Fibroblast of villous mesenchyme (primary cell): ENCODE results near the gene ZNF41. TPM values are rescaled to one million over a fixed set of nuclear protein-coding genes. Genes with fewer than 3 reads are reported as not detected.

Source experiments
- DNase-seq: peaks from one replicate; pipeline ENCODE4 v3.0.0-alpha.2; 2010; ENCODE audit warnings: low read depth
- H3K4me3 ChIP-seq: 2 replicates; pipeline ENCODE4 v1.5.1; 2011; ENCODE audit warnings: low read depth, mild to moderate bottlenecking, low read length
- total RNA-seq: library from RNA; depleted of rRNA; stranded (reverse); fragments of >200 nt; gene quantifications from 2 replicates; pipeline ENCODE4 v1.2.3, GENCODE V29; 2012
- TF ChIP-seq, protein P1 (sequence below): IDR thresholded peaks from 2 replicates; pipeline ENCODE4 v1.5.1; 2012; ENCODE audit warnings: low read depth, mild to moderate bottlenecking, low read length; ENCODE audit not compliant: insufficient read depth

ZNF41 gene
- 7.7 and 12.5 TPM in 2 replicates for total RNA-seq

- TF ChIP-seq, protein P1, sequence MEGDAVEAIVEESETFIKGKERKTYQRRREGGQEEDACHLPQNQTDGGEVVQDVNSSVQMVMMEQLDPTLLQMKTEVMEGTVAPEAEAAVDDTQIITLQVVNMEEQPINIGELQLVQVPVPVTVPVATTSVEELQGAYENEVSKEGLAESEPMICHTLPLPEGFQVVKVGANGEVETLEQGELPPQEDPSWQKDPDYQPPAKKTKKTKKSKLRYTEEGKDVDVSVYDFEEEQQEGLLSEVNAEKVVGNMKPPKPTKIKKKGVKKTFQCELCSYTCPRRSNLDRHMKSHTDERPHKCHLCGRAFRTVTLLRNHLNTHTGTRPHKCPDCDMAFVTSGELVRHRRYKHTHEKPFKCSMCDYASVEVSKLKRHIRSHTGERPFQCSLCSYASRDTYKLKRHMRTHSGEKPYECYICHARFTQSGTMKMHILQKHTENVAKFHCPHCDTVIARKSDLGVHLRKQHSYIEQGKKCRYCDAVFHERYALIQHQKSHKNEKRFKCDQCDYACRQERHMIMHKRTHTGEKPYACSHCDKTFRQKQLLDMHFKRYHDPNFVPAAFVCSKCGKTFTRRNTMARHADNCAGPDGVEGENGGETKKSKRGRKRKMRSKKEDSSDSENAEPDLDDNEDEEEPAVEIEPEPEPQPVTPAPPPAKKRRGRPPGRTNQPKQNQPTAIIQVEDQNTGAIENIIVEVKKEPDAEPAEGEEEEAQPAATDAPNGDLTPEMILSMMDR = no peak
These were observed at the start of gene ZNF41 for GRCh38 chrX:47482512-47483305. TSS of gene ZNF41 (minus strand) at chrX:47483222. CDS start at chrX:47467481, 15,741 bp downstream.

DNA sequence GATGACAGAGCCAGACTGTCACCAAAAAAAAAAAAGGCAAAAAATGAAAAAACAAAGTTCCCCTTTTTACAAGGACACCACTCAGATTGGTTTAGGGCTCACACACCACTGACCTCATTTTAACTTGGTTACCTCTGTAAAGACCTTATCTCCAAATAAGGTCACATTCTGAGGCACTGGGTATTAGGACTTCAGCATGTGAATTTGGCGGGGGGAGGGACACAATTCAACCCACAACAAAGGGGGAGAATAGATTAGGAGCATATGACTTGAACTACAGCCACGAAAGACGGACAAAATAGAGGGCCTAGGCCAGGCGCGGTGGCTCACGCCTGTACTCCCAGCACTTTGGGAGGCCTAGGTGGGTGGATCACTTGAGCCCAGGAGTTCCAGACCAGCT, 47.0 kb upstream of the ZNF41 start:
- no peak overlapping the region for H3K4me3 ChIP-seq
- TF ChIP-seq, protein P1 = no peak
- DNase-seq = no peak

More at GRCh38 chrX:47482512-47483305, at the start of gene ZNF41:
- peak; percentile 77 for DNase-seq
- peak within 1 kb of the TSS; percentile 71 for H3K4me3 ChIP-seq

DNA sequence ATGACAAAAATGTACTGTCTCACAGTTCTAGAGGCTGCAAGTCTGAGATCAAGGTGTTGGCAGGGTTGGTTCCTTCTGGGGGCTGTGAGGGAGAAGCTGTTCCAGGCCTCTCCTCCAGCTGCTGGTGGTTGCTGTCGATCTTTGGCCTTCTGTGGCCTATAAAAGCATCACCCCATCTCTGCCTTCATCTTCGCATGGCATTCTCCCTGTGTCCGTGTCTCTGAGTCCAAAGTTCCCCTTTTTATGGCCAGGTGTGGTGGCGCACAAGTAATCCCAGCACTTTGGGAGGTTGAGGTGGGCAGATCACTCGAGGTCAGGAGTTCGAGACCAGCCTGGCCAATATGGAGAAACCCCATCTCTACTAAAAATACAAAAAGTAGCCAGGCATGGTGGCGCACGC, 46.5 kb upstream of the ZNF41 start:
- no peak overlapping the region for H3K4me3 ChIP-seq
- TF ChIP-seq, protein P1 = no peak
- no peak for DNase-seq

- TF ChIP-seq, protein P1 = no peak
- peak overlapping the region; percentile 61 for H3K4me3 ChIP-seq
- DNase-seq = no peak
These were observed 40.7 kb upstream of the ZNF41 start for GRCh38 chrX:47523713-47524166.

DNA sequence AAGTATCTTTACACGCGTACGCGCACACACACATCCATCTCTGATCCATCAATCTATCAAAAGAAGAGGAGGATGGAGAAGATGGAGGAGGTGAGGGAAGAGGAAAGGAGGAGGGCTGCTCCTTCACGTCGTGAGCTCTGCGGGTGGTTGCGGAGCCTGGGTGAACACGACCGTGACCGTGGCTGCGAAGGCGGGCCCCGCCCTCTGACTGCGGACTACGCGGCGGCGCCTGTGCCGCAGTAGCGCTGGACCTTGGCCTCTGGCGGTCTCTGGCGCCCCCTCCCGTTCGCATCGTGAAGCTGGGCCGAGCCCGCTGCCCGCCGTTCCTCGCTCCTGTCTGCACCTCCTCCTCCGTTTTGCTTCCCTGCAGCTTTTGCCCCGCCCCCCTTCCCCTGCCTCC, 40.3 kb upstream of the ZNF41 start:
- peak; percentile 67 for DNase-seq
- TF ChIP-seq, protein P1 = peak; percentile 66
- H3K4me3 ChIP-seq = peak overlapping the region; percentile 61

DNA sequence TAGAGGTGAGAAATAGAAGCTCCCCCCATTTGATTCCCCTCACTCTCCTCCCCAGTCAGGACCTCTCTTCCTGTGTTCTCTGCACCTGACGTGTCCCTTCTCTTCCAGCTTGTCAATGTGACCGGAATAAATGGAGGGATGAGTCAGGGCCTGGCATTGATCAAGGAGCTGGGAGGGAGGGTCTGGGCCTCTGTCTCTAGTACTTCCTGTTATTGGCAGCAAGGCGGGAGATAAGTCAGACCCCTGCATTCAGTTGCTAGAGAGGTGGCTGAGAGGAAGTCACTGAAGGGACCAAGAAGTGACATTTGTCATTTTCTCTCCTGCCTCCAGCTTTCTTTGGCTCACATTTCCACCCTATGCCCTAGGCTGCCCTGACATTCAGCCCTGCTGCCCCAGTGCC, 35.1 kb upstream of the ZNF41 start:
- no peak for DNase-seq
- no peak overlapping the region for H3K4me3 ChIP-seq
- TF ChIP-seq, protein P1 = no peak
